ENCODE data around the gene MS4A12. TPM values are rescaled to one million over a fixed set of nuclear protein-coding genes. Genes with fewer than 3 reads are reported as not detected.

The MS4A12 gene
- total and polyA plus RNA-seq, 9 of the 15 experiments (the other 6 are each of a cell fraction or from before 2014, with no cell fraction given), result not detected

GRCh38 chr11:60515144-60515855 lies 22.7 kb downstream of the MS4A12 start, which contains the start of gene MS4A13 (continued):
- TF ChIP-seq POLR2H (tag; IDR thresholded peaks at IDR 0.05; ENCODE audit: low read depth) (peak; percentile 20; the same call in 1 of the 2 replicates), EHMT2 (IDR thresholded peaks at IDR 0.05) (no peak), KDM1A (IDR thresholded peaks at IDR 0.05) (no peak), ZNF232 (CRISPR knock-in tag; IDR thresholded peaks at IDR 0.05) (no peak), NFRKB (IDR thresholded peaks at IDR 0.05; ENCODE audit: low read depth) (no peak), ZC3H4 (CRISPR knock-in tag; IDR thresholded peaks at IDR 0.05; ENCODE audit: borderline replicate concordance) (no peak), SUPT5H (IDR thresholded peaks at IDR 0.05) (peak; percentile 43; the same call in 1 of the 2 replicates), ZC3H11A (IDR thresholded peaks at IDR 0.05; ENCODE audit: low read depth, low read length) (no peak), RBM22 (IDR thresholded peaks at IDR 0.05; ENCODE audit: low read depth, low read length, poor library complexity, severe bottlenecking) (no peak), STAT5A (IDR thresholded peaks at IDR 0.05; ENCODE audit: borderline replicate concordance, low read length) (no peak), MEF2A (IDR thresholded peaks at IDR 0.05; ENCODE audit: control insufficient read depth, low read depth, low read length) (no peak), MGA (IDR thresholded peaks at IDR 0.05) (peak; percentile 92), HDAC1 (IDR thresholded peaks at IDR 0.05) (no peak), GABPA (tag; conservative IDR thresholded peaks at IDR 0.05; ENCODE audit: low read depth) (peak; percentile 40; the same call in 1 of the 2 replicates)

Measured in K562 (cell line).